Activated CD4-positive, alpha-beta T cell treated with anti-CD3 and anti-CD28 coated beads, Interleukin-2, amount 10 ng/mL, durations not matched to agents 7 days and 5 days (primary cell): ENCODE data around the gene TCF12. TPM values are rescaled to one million over a fixed set of nuclear protein-coding genes. Genes with fewer than 3 reads are reported as not detected.

ENCODE experiments used
- CTCF ChIA-PET: fragments of 350-600 bp; sonication (Branson Sonifier 250); formaldehyde crosslinking; loops from one replicate; lab custom pipeline; 2021; ENCODE audit warnings: antibody characterized with exemption; lab: Charles Lee
- POLR2A ChIA-PET: fragments of 350-600 bp; sonication (Branson Sonifier 250); formaldehyde crosslinking; loops from one replicate; lab custom pipeline; 2021; ENCODE audit warnings: antibody characterized with exemption; lab: Charles Lee
- DNase-seq: peaks from one replicate; pipeline ENCODE4 v3.0.0-alpha.2; 2020
- H3K27ac Mint-ChIP-seq: one replicate; pipeline ENCODE4 v1.8.0; 2021; ENCODE audit warnings: mild to moderate bottlenecking, moderate library complexity, mixed read lengths
- H3K27me3 Mint-ChIP-seq: one replicate; pipeline ENCODE4 v1.8.0; 2021; ENCODE audit warnings: mixed read lengths
- H3K36me3 Mint-ChIP-seq: one replicate; pipeline ENCODE4 v1.8.0; 2021; ENCODE audit warnings: low read depth, mixed read lengths
- H3K4me1 Mint-ChIP-seq: one replicate; pipeline ENCODE4 v1.8.0; 2021; ENCODE audit warnings: mixed read lengths
- H3K4me3 Mint-ChIP-seq: one replicate; pipeline ENCODE4 v1.8.0; 2021; ENCODE audit warnings: mild to moderate bottlenecking, moderate library complexity, mixed read lengths
- H3K9me3 Mint-ChIP-seq: one replicate; pipeline ENCODE4 v1.8.0; 2021; ENCODE audit warnings: mixed read lengths
- total RNA-seq, 2 experiments: library from RNA; stranded (reverse); gene quantifications; one replicate each; pipeline ENCODE4 v1.2.3, GENCODE V29; 2021

Gene TCF12
- total RNA-seq = 10 to 100 TPM; 50.9 to 60.8 TPM

GRCh38 chr15:56918046-56918938, at the start of gene TCF12:
Gene TCF12 (plus strand): TSS chr15:56918644. CDS start chr15:56919914, 1,270 bp downstream.
- POLR2A ChIA-PET = interaction anchor here (0.6 to 1.1 kb wide), 3 partner anchors 12 to 218 kb away, joined by 6 read pairs; no protein-coding TSS in a partner anchor
- CTCF ChIA-PET = interaction anchor here (0.9 to 1.6 kb wide), 7 partner anchors 11 to 369 kb away, joined by 3 to 10 read pairs (median 4); no protein-coding TSS in a partner anchor
- H3K36me3 Mint-ChIP-seq = peaks cover 20% of the 10 kb centered on the region
- peak within 1 kb of the TSS; percentile 88 for H3K4me3 Mint-ChIP-seq
- H3K27ac Mint-ChIP-seq = peak within 1 kb of the TSS; percentile 88
- DNase-seq = peak; percentile 85
- no peaks in the 10 kb centered on the region for H3K27me3 Mint-ChIP-seq
- H3K4me1 Mint-ChIP-seq = peaks cover 34% of the 10 kb centered on the region
- peaks cover 2% of the 10 kb centered on the region for H3K9me3 Mint-ChIP-seq

- Mint-ChIP-seq H3K27ac (no peak overlapping the region), H3K36me3 (no peaks in the 10 kb centered on the region), H3K27me3 (no peaks in the 10 kb centered on the region), H3K9me3 (no peaks in the 10 kb centered on the region), H3K4me3 (no peak overlapping the region), H3K4me1 (no peaks in the 10 kb centered on the region)
- ChIA-PET CTCF (interaction anchor here (0.6 to 2.0 kb wide), 5 partner anchors 132 to 437 kb away, joined by 3 to 9 read pairs (median 5); no protein-coding TSS in a partner anchor), POLR2A (no interaction called here)
- DNase-seq = peak; percentile 49
Observed at GRCh38 chr15:56869573-56869972, 48.9 kb upstream of the TCF12 start.

GRCh38 chr15:56871185-56871584, 47.3 kb upstream of the TCF12 start:
- no peaks in the 10 kb centered on the region for H3K4me1 Mint-ChIP-seq
- H3K4me3 Mint-ChIP-seq = no peak overlapping the region
- DNase-seq = no peak
- no peaks in the 10 kb centered on the region for H3K9me3 Mint-ChIP-seq
- H3K27me3 Mint-ChIP-seq = no peaks in the 10 kb centered on the region
- no peaks in the 10 kb centered on the region for H3K36me3 Mint-ChIP-seq
- CTCF ChIA-PET = interaction anchor here (1.1 kb wide), 1 partner anchor 227 kb away, joined by 3 read pairs; no protein-coding TSS in a partner anchor
- H3K27ac Mint-ChIP-seq = no peak overlapping the region
- POLR2A ChIA-PET = no interaction called here

- no peaks in the 10 kb centered on the region for H3K9me3 Mint-ChIP-seq
- POLR2A ChIA-PET = no interaction called here
- H3K4me3 Mint-ChIP-seq = no peak overlapping the region
- H3K27ac Mint-ChIP-seq = no peak overlapping the region
- H3K4me1 Mint-ChIP-seq = no peaks in the 10 kb centered on the region
- no peak for DNase-seq
- H3K36me3 Mint-ChIP-seq = no peaks in the 10 kb centered on the region
- H3K27me3 Mint-ChIP-seq = no peaks in the 10 kb centered on the region
- CTCF ChIA-PET = interaction anchor here (1.1 kb wide), 1 partner anchor 228 kb away, joined by 3 read pairs; no protein-coding TSS in a partner anchor
Observed at GRCh38 chr15:56871867-56872266, 46.6 kb upstream of the TCF12 start.

GRCh38 chr15:56877255-56877970, 41.0 kb upstream of the TCF12 start:
- Mint-ChIP-seq H3K36me3 (no peaks in the 10 kb centered on the region), H3K4me3 (no peak overlapping the region), H3K9me3 (no peaks in the 10 kb centered on the region), H3K4me1 (no peaks in the 10 kb centered on the region), H3K27me3 (peaks cover 2% of the 10 kb centered on the region), H3K27ac (no peak overlapping the region)
- POLR2A ChIA-PET = no interaction called here
- DNase-seq = no peak
- CTCF ChIA-PET = no interaction called here

GRCh38 chr15:56879502-56879901, 38.9 kb upstream of the TCF12 start:
- POLR2A ChIA-PET = no interaction called here
- H3K4me3 Mint-ChIP-seq = no peak overlapping the region
- no peaks in the 10 kb centered on the region for H3K4me1 Mint-ChIP-seq
- no peaks in the 10 kb centered on the region for H3K9me3 Mint-ChIP-seq
- DNase-seq = no peak
- no peaks in the 10 kb centered on the region for H3K36me3 Mint-ChIP-seq
- peaks cover 5% of the 10 kb centered on the region for H3K27me3 Mint-ChIP-seq
- CTCF ChIA-PET = no interaction called here
- H3K27ac Mint-ChIP-seq = no peak overlapping the region

GRCh38 chr15:56883088-56883487, 35.4 kb upstream of the TCF12 start:
- H3K4me3 Mint-ChIP-seq = no peak overlapping the region
- peaks cover 5% of the 10 kb centered on the region for H3K27me3 Mint-ChIP-seq
- CTCF ChIA-PET = no interaction called here
- no peaks in the 10 kb centered on the region for H3K36me3 Mint-ChIP-seq
- H3K27ac Mint-ChIP-seq = no peak overlapping the region
- peaks cover 16% of the 10 kb centered on the region for H3K4me1 Mint-ChIP-seq
- POLR2A ChIA-PET = no interaction called here
- H3K9me3 Mint-ChIP-seq = no peaks in the 10 kb centered on the region
- DNase-seq = no peak

GRCh38 chr15:56886363-56886931, 32.0 kb upstream of the TCF12 start:
- H3K27ac Mint-ChIP-seq = peak overlapping the region; percentile 87
- no peaks in the 10 kb centered on the region for H3K9me3 Mint-ChIP-seq
- H3K27me3 Mint-ChIP-seq = peaks cover 5% of the 10 kb centered on the region
- H3K36me3 Mint-ChIP-seq = peaks cover 2% of the 10 kb centered on the region
- peak overlapping the region; percentile 77 for H3K4me3 Mint-ChIP-seq
- POLR2A ChIA-PET = no interaction called here
- H3K4me1 Mint-ChIP-seq = peaks cover 25% of the 10 kb centered on the region
- CTCF ChIA-PET = interaction anchor here (0.5 kb wide), 1 partner anchor 404 kb away, joined by 3 read pairs; no protein-coding TSS in a partner anchor
- no peak for DNase-seq

GRCh38 chr15:56886932-56887781, 31.3 kb upstream of the TCF12 start:
- Mint-ChIP-seq H3K4me3 (peak overlapping the region; percentile 77), H3K9me3 (no peaks in the 10 kb centered on the region), H3K27me3 (peaks cover 4% of the 10 kb centered on the region), H3K27ac (peak overlapping the region; percentile 87), H3K4me1 (peaks cover 25% of the 10 kb centered on the region), H3K36me3 (peaks cover 2% of the 10 kb centered on the region)
- CTCF ChIA-PET = interaction anchor here (1.0 kb wide), 1 partner anchor 27 kb away, joined by 3 read pairs; no protein-coding TSS in a partner anchor
- peak; percentile 73 for DNase-seq
- POLR2A ChIA-PET = interaction anchor here (1.2 kb wide), 1 partner anchor 31 kb away, joined by 6 read pairs; the partner anchor contains the start of gene TCF12

GRCh38 chr15:56887782-56888438, 30.5 kb upstream of the TCF12 start:
- DNase-seq = no peak
- H3K9me3 Mint-ChIP-seq = no peaks in the 10 kb centered on the region
- H3K4me1 Mint-ChIP-seq = peaks cover 25% of the 10 kb centered on the region
- peak overlapping the region; percentile 87 for H3K27ac Mint-ChIP-seq
- H3K27me3 Mint-ChIP-seq = peaks cover 4% of the 10 kb centered on the region
- H3K36me3 Mint-ChIP-seq = peaks cover 2% of the 10 kb centered on the region
- peak overlapping the region; percentile 77 for H3K4me3 Mint-ChIP-seq
- CTCF ChIA-PET = interaction anchor here (1.0 kb wide), 1 partner anchor 27 kb away, joined by 3 read pairs; no protein-coding TSS in a partner anchor
- POLR2A ChIA-PET = interaction anchor here (1.2 kb wide), 1 partner anchor 30 kb away, joined by 6 read pairs; the partner anchor contains the start of gene TCF12

- peaks cover 25% of the 10 kb centered on the region for H3K4me1 Mint-ChIP-seq
- peaks cover 2% of the 10 kb centered on the region for H3K36me3 Mint-ChIP-seq
- DNase-seq = no peak
- no peak overlapping the region for H3K4me3 Mint-ChIP-seq
- no peaks in the 10 kb centered on the region for H3K9me3 Mint-ChIP-seq
- H3K27me3 Mint-ChIP-seq = no peaks in the 10 kb centered on the region
- POLR2A ChIA-PET = no interaction called here
- CTCF ChIA-PET = no interaction called here
- H3K27ac Mint-ChIP-seq = no peak overlapping the region
Observed at GRCh38 chr15:56890038-56890437, 28.4 kb upstream of the TCF12 start.
